BLaER1 treated with 17β-estradiol and CSF1 and Interleukin-3, amounts not matched to agents 10 nM and 100 nM (cell line): ENCODE measurements around the gene ACAD9.
A peak's percentile ranks its signal among the peaks of the same experiment; 100 is the strongest.

Experiments used
- H3K27ac ChIP-seq, 11 experiments: shearing (Covaris generic); formaldehyde crosslinking; 2 replicates each; pipeline ENCODE4 v1.8.1; 2022
- H3K27me3 ChIP-seq, 11 experiments: shearing (Covaris generic); formaldehyde crosslinking; 2 replicates each; pipeline ENCODE4 v1.8.1; 2022
- H3K36me3 ChIP-seq, 11 experiments: shearing (Covaris generic); formaldehyde crosslinking; 2 replicates each; pipeline ENCODE4 v1.8.1; 2022
- H3K4me1 ChIP-seq, 10 experiments: shearing (Covaris generic); formaldehyde crosslinking; 2 replicates each; pipeline ENCODE4 v1.8.1; 2022
- H3K4me2 ChIP-seq, 11 experiments: shearing (Covaris generic); formaldehyde crosslinking; 2 replicates each; pipeline ENCODE4 v1.8.1; 2022
- H3K4me3 ChIP-seq, 10 experiments: shearing (Covaris generic); formaldehyde crosslinking; 2 replicates each; pipeline ENCODE4 v1.8.1; 2022
- H3K9ac ChIP-seq, 11 experiments: shearing (Covaris generic); formaldehyde crosslinking; 2 replicates each; pipeline ENCODE4 v1.8.1; 2022
- H3K9me3 ChIP-seq, 11 experiments: shearing (Covaris generic); formaldehyde crosslinking; replicated peaks in 1 of 11; 2 replicates each; pipeline ENCODE4 v1.8.1; 2022
- H4K20me1 ChIP-seq, 11 experiments: shearing (Covaris generic); formaldehyde crosslinking; 2 replicates each; pipeline ENCODE4 v1.8.1; 2022
- Cebpa-rat ChIP-seq, 11 experiments: shearing (Covaris generic); IDR thresholded peaks; 2 replicates each; pipeline ENCODE4 v1.8.1; 2022

The ACAD9 gene

DNA sequence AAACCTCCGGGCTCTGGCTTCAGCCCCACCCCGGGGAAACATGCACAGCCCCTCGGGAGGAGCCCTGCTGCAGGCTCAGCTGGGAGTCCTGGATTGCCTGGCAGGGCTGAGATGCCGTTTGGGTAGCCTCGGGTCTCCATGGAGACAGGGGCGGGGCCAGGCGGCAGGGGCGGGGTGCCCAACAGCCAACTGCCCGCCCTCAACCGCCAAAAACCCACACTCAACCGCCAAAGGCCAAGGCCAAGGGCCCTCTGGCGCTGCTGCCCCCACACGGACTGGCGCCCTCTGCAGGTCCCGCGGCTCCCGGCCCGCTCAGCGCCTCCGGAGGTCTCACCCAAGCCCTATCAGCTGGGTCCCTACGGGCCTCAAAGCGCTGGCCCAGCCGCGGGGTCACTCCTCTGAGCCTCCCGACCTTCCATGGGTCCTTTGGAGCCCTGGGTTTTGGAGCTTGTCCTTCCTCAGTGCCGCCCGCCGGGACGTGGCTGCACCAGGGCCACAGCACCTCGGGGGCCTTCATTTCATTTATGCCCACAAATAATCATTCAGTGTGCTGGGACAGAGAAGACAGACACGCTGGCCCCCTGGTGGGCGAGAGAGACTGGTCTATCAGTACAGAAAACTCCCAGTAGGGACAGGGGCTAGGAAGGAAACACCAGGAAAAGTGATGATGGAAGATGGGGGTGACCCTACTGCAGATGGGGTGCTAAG, 33.5 kb upstream of the ACAD9 start:
- peaks cover 24 to 62% (median 50%) of the 10 kb centered on the region in 10 experiments for H3K4me1 ChIP-seq
- H3K4me2 ChIP-seq = peak overlapping the region; percentile 80 to 97 (median 89)
- no peaks in the 10 kb centered on the region for H3K36me3 ChIP-seq
- H3K27ac ChIP-seq = peak overlapping the region in 10 of 11 experiments; percentile 59 to 93 (median 88); a peak in 20 of 22 replicates
- TF ChIP-seq Cebpa-rat (IDR thresholded peaks at IDR 0.05) = no peak
- no peaks in the 10 kb centered on the region for H3K9me3 ChIP-seq
- no peaks in the 10 kb centered on the region for H3K27me3 ChIP-seq
- H3K4me3 ChIP-seq = peak overlapping the region; percentile 25 to 66 (median 48); a peak in 19 of 20 replicates
- no peaks in the 10 kb centered on the region for H4K20me1 ChIP-seq
- peak overlapping the region; percentile 64 to 81 (median 79); a peak in 21 of 22 replicates for H3K9ac ChIP-seq

GRCh38 chr3:128846486-128846891, 32.9 kb upstream of the ACAD9 start:
- TF ChIP-seq Cebpa-rat (IDR thresholded peaks at IDR 0.05) = no peak
- Histone ChIP-seq H4K20me1 (no peaks in the 10 kb centered on the region), H3K4me2 (peak overlapping the region; percentile 80 to 97 (median 89)), H3K36me3 (no peaks in the 10 kb centered on the region), H3K27me3 (no peaks in the 10 kb centered on the region), H3K4me1 (peaks cover 24 to 65% (median 53%) of the 10 kb centered on the region in 10 experiments), H3K9ac (peak overlapping the region; percentile 64 to 81 (median 79); a peak in 21 of 22 replicates), H3K27ac (peak overlapping the region in 10 of 11 experiments; percentile 59 to 93 (median 88); a peak in 19 of 22 replicates), H3K4me3 (peak overlapping the region in 9 of 10 experiments; percentile 25 to 66 (median 49); a peak in 14 of 20 replicates), H3K9me3 (peaks cover 0 to 3% (median 1%) of the 10 kb centered on the region in 11 experiments; a peak in 7 of 22 replicates)

DNA sequence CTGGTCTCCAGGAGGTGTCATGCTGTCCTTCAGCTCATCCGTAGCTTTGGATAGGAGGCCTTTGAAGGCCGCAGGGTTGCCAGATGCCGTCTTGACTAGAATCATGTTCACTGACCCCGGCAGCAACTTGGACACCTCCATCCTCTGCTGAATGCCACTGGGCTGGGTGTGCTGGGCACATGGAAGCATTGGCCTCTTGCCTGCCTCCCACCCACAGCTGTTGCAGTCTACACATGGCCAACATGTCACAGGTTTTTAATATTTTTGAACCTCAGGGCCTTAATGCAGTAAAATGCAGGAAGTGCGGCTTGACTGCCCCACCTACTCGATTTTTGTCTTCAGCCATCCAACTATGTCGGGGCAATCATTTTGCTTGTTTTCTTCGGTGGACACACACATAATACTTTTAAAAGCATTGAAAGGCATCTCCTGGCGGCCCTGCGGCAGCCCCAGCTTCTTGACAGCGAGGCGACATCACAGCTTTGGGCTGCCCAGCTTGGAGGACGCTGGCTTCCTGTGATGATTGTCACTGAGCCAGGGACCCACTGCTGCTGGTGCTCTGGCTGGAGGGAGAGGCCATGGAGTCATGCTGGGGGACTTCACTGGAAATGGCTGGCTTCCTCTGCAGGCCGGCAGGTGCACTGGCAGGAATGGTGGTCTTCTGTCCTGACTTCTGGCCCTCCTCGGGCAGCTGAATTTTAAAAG, 31.6 kb upstream of the ACAD9 start:
- no peak overlapping the region for H3K4me3 ChIP-seq
- peak overlapping the region in 8 of 11 experiments; percentile 81 to 93 (median 88); a peak in 10 of 22 replicates for H3K27ac ChIP-seq
- H3K4me1 ChIP-seq = peaks cover 24 to 70% (median 56%) of the 10 kb centered on the region in 10 experiments
- H3K36me3 ChIP-seq = peaks cover 0 to 7% (median 0%) of the 10 kb centered on the region in 11 experiments; a peak in 1 of 22 replicates
- peak overlapping the region in 1 of 11 experiments; percentile 79; a peak in 1 of 22 replicates for H3K9ac ChIP-seq
- no peaks in the 10 kb centered on the region for H3K27me3 ChIP-seq
- H3K4me2 ChIP-seq = peak overlapping the region in 9 of 11 experiments; percentile 80 to 97 (median 88); a peak in 9 of 22 replicates
- peaks cover 7 to 17% (median 15%) of the 10 kb centered on the region in 11 experiments; a peak in 21 of 22 replicates for H3K9me3 ChIP-seq
- no peak for TF ChIP-seq Cebpa-rat (IDR thresholded peaks at IDR 0.05)
- no peaks in the 10 kb centered on the region for H4K20me1 ChIP-seq

DNA sequence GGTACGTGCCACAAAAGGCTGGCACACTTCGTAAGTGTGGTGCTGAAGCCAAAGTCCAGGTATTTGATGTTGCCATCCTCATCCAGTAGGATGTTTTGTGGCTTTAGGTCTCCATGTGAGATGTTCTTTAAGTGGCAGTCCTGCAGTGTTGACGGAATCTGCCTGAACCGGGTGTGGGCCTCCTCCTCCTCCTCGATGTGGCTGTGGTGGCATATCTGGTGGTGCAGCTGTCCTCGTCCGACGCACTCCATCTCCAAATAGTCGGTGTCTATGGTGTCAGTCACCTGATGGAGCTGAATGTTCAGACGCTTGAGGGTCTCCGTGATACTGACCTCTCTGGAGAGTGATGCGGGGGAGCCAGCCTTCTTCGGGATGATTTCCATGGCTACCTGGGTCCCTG, 30.5 kb upstream of the ACAD9 start:
- Histone ChIP-seq H3K9me3 (peaks cover 18 to 28% (median 26%) of the 10 kb centered on the region in 11 experiments), H3K27ac (peak overlapping the region in 3 of 11 experiments; percentile 40 to 53 (median 46); a peak in 3 of 22 replicates), H3K36me3 (peaks cover 0 to 14% (median 6%) of the 10 kb centered on the region in 11 experiments; a peak in 8 of 22 replicates), H3K4me1 (peaks cover 24 to 76% (median 56%) of the 10 kb centered on the region in 10 experiments), H3K4me2 (no peak overlapping the region), H3K9ac (no peak overlapping the region), H4K20me1 (no peaks in the 10 kb centered on the region), H3K4me3 (no peak overlapping the region), H3K27me3 (no peaks in the 10 kb centered on the region)
- no peak for TF ChIP-seq Cebpa-rat (IDR thresholded peaks at IDR 0.05)

DNA sequence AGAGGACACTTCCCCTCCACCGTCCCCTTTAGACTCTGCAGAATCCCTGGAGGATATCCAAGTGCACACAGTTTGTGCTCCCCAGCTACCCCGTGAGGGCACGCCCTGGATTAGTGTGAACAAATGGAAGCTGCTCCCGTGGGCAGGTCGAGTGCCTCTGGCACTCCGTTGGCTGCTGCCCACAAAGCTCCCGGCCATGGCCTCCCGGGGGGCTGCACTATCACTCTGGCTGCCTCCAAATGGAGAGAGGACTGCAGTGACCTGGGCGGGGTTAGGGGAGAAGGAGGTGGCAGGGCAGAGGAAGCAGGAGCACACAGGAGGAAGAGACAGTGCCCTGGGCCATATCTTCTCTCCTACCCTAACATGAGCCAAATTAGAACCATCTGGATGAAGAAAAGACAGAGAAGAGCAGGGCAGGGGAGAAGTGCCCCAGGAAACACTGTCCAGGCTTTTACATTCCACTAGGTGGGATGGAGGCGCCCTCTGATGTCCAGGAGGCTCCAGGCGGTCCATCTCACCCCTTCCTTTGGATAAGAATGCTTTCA, 29.4 kb upstream of the ACAD9 start:
- Histone ChIP-seq H3K4me1 (peaks cover 22 to 73% (median 50%) of the 10 kb centered on the region in 10 experiments), H3K36me3 (peaks cover 0 to 19% (median 12%) of the 10 kb centered on the region in 11 experiments; a peak in 10 of 22 replicates), H3K27ac (peak overlapping the region in 8 of 11 experiments; percentile 31 to 59 (median 39); a peak in 12 of 22 replicates), H3K4me3 (no peak overlapping the region), H3K4me2 (peak overlapping the region in 10 of 11 experiments; percentile 1 to 63 (median 54); a peak in 18 of 22 replicates), H3K9ac (peak overlapping the region in 5 of 11 experiments; percentile 4 to 34 (median 22); a peak in 4 of 22 replicates), H4K20me1 (no peaks in the 10 kb centered on the region), H3K27me3 (no peaks in the 10 kb centered on the region), H3K9me3 (peaks cover 28 to 38% (median 36%) of the 10 kb centered on the region in 11 experiments)
- TF ChIP-seq Cebpa-rat (IDR thresholded peaks at IDR 0.05) = no peak

GRCh38 chr3:128850544-128850943, 28.9 kb upstream of the ACAD9 start:
- Histone ChIP-seq H3K27ac (peak overlapping the region in 8 of 11 experiments; percentile 31 to 59 (median 39); a peak in 11 of 22 replicates), H3K27me3 (no peaks in the 10 kb centered on the region), H3K4me2 (peak overlapping the region in 9 of 11 experiments; percentile 7 to 63 (median 55); a peak in 13 of 22 replicates), H4K20me1 (no peaks in the 10 kb centered on the region), H3K4me3 (no peak overlapping the region), H3K9me3 (peaks cover 34 to 44% (median 42%) of the 10 kb centered on the region in 11 experiments), H3K4me1 (peaks cover 16 to 68% (median 44%) of the 10 kb centered on the region in 10 experiments), H3K9ac (peak overlapping the region in 3 of 11 experiments; percentile 4 to 34 (median 9); a peak in 3 of 22 replicates), H3K36me3 (peaks cover 0 to 22% (median 16%) of the 10 kb centered on the region in 11 experiments; a peak in 10 of 22 replicates)
- no peak for TF ChIP-seq Cebpa-rat (IDR thresholded peaks at IDR 0.05)

DNA sequence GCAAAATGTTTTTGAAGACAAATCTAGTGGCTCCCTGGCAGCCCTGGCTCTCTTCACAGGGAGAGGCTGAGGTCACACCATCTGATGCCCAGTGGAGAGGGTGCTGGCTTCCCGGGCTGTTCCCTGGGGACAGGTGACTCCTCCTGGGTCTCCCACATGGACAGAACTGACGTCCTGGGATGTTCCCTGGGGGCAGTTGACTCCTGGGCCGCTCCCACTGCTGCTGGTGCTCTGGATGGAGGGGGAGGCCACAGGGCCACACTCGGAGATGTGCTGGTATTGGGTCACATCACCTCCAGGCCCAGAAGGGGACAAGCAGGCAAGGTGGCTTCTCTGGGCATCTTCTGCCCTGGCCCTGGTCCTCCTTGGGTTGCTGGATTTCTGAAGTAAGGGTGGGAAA, 27.8 kb upstream of the ACAD9 start:
- Histone ChIP-seq H4K20me1 (no peaks in the 10 kb centered on the region), H3K4me3 (no peak overlapping the region), H3K9ac (no peak overlapping the region; a peak in 1 of 22 replicates), H3K4me2 (peak overlapping the region in 7 of 11 experiments; percentile 8 to 45 (median 31); a peak in 7 of 22 replicates), H3K9me3 (peaks cover 44 to 55% (median 53%) of the 10 kb centered on the region in 11 experiments), H3K36me3 (peaks cover 0 to 32% (median 25%) of the 10 kb centered on the region in 11 experiments; a peak in 13 of 22 replicates), H3K27me3 (no peaks in the 10 kb centered on the region), H3K27ac (peak overlapping the region in 7 of 11 experiments; percentile 10 to 83 (median 48); a peak in 12 of 22 replicates), H3K4me1 (peaks cover 6 to 57% (median 34%) of the 10 kb centered on the region in 10 experiments)
- no peak for TF ChIP-seq Cebpa-rat (IDR thresholded peaks at IDR 0.05)

DNA sequence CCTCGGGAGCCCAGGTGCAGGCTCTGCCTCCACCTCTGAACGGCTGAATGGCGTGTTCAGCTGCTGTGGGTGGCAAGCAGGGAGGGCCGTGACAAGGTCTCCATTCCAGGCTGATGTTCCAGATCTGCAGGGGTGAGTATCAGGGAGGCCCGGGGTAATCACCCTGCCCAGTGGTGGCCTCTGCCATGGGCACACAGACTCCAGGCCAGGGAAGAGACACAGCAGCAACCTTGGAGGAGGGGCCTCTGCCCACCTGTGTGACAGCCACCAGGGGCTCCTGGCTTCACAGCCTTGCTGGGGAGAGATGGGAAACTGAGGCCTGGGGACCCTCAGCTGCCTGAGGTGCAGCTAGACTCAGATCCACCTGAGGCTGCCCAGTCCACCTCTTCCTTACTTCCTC, 25.6 kb upstream of the ACAD9 start:
- H3K9me3 ChIP-seq = peaks cover 66 to 77% (median 75%) of the 10 kb centered on the region in 11 experiments
- H3K4me2 ChIP-seq = peak overlapping the region in 3 of 11 experiments; percentile 2 to 4 (median 3); a peak in 1 of 22 replicates
- peak overlapping the region in 8 of 10 experiments; percentile 16 to 42 (median 30); a peak in 12 of 20 replicates for H3K4me3 ChIP-seq
- no peak for TF ChIP-seq Cebpa-rat (IDR thresholded peaks at IDR 0.05)
- peak overlapping the region in 7 of 11 experiments; percentile 39 to 70 (median 58); a peak in 10 of 22 replicates for H3K9ac ChIP-seq
- H3K27me3 ChIP-seq = no peaks in the 10 kb centered on the region
- H3K36me3 ChIP-seq = peaks cover 6 to 49% (median 39%) of the 10 kb centered on the region in 11 experiments; a peak in 19 of 22 replicates
- H4K20me1 ChIP-seq = no peaks in the 10 kb centered on the region
- peaks cover 0 to 35% (median 20%) of the 10 kb centered on the region in 10 experiments; a peak in 16 of 20 replicates for H3K4me1 ChIP-seq
- H3K27ac ChIP-seq = peak overlapping the region in 9 of 11 experiments; percentile 59 to 84 (median 76); a peak in 18 of 22 replicates
